NCI-H2029 (cell line): ENCODE results near the gene ATXN7L2.

Experiments used
- DNase-seq: peaks from one replicate; lab custom pipeline; 2025; lab: John Stamatoyannopoulos, UW

ATXN7L2 gene

GRCh38 chr1:109477821-109478220, 5.9 kb upstream of the ATXN7L2 start:
- no peak for DNase-seq

DNA sequence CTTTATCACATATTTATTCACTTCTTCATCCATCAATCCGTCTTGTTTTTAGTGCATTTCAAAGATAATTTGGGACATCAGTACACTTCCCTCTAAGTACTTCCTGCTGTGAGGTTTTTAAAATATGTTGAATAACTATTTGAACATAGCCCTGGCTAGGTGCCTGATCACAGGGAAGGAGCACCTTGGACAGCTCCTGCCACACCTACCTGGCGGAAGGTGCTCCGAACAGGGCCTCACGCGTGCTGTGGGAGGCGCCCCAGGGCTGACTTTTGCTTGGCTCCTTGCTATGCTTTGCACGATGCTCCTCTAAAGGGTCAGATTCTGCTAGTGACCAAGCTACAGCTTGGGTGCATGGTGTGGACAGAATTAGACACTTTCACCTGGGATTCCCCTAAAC, 4.9 kb upstream of the ATXN7L2 start:
- DNase-seq: no peak

DNA sequence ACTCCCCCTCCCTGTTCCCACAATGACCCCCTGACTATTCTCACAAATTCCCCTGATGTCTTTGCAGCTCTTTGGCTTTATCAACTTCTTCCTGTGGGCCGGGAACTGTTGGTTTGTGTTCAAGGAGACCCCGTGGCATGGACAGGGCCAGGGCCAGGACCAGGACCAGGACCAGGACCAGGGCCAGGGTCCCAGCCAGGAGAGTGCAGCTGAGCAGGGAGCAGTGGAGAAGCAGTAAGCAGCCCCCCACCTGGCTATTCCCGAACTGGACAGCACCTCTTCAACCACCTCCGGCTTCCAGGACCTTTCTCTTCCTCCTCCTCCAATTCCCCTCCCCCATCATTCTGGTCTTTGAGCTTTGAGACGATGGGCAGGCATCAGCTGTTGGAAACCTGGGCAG, 4.4 kb upstream of the ATXN7L2 start:
- no peak for DNase-seq

DNA sequence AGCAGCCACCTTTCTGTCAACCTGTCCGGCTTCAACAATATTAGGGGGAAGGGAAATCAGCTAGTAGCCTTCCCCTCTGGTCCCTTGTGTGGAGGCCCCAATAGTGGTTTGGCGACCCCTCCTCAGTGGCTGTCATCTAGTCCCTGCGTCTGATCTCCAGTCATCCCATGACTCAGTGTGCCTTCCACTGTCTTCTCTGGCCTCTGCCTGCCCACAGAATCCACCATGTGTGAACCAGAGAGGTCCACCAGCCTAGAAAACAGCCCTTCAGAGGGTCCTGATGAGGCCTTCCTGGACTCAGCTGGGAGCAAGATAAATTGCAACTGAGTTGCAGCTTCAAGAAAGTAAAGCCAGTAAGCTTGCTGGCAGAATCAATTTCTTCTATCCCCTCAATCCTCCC, 3.8 kb upstream of the ATXN7L2 start:
- DNase-seq: no peak

DNA sequence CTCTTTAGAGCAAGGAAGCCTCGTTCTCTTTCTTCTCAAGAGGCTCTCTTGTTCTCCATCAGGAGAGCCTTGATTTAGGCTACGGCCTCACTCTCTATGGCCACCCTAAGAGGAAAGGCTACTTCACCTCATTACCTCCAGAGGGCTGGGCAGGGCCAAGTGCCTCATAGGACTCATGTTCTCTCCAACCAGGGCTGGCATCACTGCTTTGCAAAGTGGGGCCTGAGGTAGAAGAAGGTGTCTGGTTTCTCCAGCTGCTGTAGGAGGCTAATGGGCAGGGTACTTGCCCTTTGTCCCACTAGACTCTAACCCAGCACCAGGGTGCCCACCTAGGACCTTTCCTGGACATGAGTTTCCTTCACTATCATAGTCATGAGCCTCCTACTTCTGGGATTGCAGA, 2.1 kb upstream of the ATXN7L2 start:
- no peak for DNase-seq

GRCh38 chr1:109482242-109482641, 1.5 kb upstream of the ATXN7L2 start:
- DNase-seq: no peak

GRCh38 chr1:109482791-109483671, 674 bp upstream of the ATXN7L2 start:
- DNase-seq: no peak

GRCh38 chr1:109484519-109484975, 842 bp downstream of the ATXN7L2 start:
- no peak for DNase-seq

DNA sequence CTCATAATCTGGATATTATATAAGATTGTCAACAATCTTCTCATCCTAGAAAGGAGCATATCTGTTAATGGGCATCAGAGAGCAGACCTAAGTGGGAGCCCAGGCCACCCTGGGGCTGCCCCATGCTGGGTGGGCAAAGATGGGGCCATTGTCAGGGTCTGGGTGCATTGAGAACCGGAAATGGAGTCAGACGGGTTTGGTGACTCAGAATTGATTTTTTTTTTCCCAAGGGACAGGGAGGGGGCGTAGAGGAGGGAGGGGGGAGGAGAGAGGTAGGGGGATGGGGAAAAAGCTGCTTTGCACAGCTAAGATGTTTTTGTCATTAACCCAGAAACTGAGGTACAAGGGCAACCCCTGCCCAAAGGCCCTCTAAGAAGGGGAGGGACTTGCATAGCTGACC, 1.3 kb downstream of the ATXN7L2 start:
- DNase-seq: no peak

GRCh38 chr1:109487261-109487660, 3.6 kb downstream of the ATXN7L2 start:
- no peak for DNase-seq

GRCh38 chr1:109488201-109488600, 4.5 kb downstream of the ATXN7L2 start:
- no peak for DNase-seq

- DNase-seq: no peak
Observed at GRCh38 chr1:109488696-109489095, 5.0 kb downstream of the ATXN7L2 start.

- DNase-seq: no peak
Observed at GRCh38 chr1:109490029-109490933, 6.6 kb downstream of the ATXN7L2 start.

DNA sequence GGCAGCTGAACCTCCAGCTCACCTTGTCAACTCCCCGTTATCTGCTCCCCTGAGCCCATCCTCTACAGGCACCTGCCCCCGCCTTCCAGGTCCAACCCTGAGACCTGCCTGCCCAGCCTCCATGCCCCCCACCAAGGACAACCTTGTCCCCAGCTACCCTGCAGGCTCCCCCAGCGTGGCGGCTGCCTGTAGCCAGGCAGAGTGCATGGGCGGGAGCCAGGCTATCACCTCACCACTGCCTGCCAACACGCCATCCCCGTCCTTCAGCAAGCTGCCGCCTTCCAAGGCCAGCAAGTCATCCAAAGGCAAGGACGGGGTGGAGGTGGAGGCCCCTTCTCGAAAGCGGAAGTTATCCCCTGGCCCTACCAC, 7.2 kb downstream of the ATXN7L2 start:
- DNase-seq: no peak

GRCh38 chr1:109491372-109491771, 7.7 kb downstream of the ATXN7L2 start:
- DNase-seq: no peak

GRCh38 chr1:109492779-109493178, 9.1 kb downstream of the ATXN7L2 start:
- DNase-seq: no peak

DNA sequence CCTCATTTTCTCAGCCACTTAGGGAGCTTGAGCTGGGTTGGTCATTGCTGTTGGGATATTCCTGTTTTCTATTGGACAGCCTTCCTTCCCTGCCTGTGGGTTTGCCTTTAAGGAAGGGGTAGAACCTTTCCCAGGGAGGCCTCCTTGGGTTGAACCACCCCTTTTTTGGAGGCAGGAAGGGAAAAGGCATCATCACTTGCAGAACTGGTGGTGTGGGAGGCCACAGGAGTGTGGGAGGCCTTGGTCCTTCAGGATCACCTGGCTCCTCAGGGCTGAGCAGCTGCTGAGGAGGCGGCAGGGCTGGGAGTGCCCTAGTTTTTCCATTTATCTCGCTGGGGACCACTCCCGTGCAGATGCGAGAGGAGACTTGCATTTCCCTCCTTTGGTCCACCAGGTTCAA, 9.5 kb downstream of the ATXN7L2 start:
- no peak for DNase-seq

GRCh38 chr1:109493805-109494539, 10.3 kb downstream of the ATXN7L2 start, which contains the start of gene CYB561D1:
TSS of gene CYB561D1 (plus strand) at chr1:109494094. CDS start at chr1:109494140, 46 bp downstream.
- DNase-seq: peak; percentile 75

DNA sequence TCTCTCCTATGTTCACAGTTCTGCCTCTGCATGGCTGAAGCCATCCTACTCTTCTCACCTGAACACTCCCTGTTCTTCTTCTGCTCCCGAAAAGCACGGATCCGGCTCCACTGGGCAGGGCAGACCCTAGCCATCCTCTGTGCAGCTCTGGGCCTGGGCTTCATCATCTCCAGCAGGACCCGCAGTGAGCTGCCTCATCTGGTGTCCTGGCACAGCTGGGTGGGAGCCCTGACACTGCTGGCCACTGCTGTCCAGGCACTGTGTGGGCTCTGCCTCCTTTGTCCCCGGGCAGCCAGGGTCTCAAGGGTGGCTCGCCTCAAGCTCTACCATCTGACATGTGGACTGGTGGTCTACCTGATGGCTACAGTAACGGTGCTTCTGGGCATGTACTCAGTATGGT, 12.0 kb downstream of the ATXN7L2 start:
- DNase-seq: no peak

- DNase-seq: no peak
Observed at GRCh38 chr1:109497449-109498160, 13.9 kb downstream of the ATXN7L2 start.

DNA sequence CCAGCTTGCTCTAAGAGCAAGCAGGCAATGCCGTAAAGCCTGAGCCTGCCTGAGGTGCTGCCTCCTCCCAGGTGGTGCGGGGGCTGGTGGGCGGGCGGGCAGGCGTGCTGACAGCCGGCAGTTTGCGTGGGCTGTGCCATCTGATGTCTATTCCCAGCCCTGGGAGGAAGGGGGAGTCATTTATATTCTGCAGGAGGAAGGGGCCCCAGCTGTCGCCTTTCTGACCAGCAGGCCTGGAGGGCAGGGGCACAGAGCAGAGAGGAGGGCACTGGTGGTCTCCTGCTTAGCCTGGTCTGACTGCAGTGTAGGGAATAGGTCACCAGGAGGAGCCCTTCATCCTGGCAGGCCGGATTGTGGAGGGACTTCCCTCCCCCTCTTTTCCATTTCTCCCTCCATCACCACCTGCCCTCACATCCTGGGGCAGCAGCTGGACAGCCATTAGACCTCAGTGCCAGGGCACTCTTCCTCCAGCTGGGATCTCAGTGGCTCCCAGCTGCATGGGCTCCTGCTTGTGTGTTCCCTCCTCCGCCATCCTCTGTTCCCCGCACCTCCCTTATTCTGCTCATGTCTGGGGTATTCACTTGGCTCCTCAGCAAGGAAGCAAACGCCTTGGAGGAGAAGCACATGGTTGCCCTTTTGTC, 14.6 kb downstream of the ATXN7L2 start:
- DNase-seq: peak; percentile 46
